WTC11 (cell line): ENCODE measurements around the gene MRPL14. TPM values are rescaled to one million over a fixed set of nuclear protein-coding genes. Genes with fewer than 3 reads are reported as not detected.

Experiments used
- ATAC-seq: fragments of 200-7000 bp; cut with Tn5 transposase; 2 replicates; pipeline ENCODE4 v1.10.0; 2021; ENCODE audit warnings: mild to moderate bottlenecking, moderate library complexity
- CTCF ChIA-PET: fragments of 300-600 bp; sonication (Branson Sonifier 250); formaldehyde crosslinking; loops from one replicate; lab custom pipeline; 2021; ENCODE audit warnings: antibody characterized with exemption; lab: Charles Lee
- POLR2A ChIA-PET: fragments of 350-600 bp; sonication (Branson Sonifier 250); formaldehyde crosslinking; loops from one replicate; lab custom pipeline; 2021; ENCODE audit warnings: antibody characterized with exemption; lab: Charles Lee
- DNase-seq: peaks from one replicate; pipeline ENCODE4 v3.0.0; 2021; ENCODE audit warnings: low spot score
- H3K27ac Mint-ChIP-seq: 2 replicates; pipeline ENCODE4 v1.8.0; 2021; ENCODE audit warnings: mixed read lengths
- H3K27me3 Mint-ChIP-seq: 2 replicates; pipeline ENCODE4 v1.8.0; 2021; ENCODE audit warnings: low read depth, mild to moderate bottlenecking, moderate library complexity, mixed read lengths
- H3K36me3 Mint-ChIP-seq: 2 replicates; pipeline ENCODE4 v1.8.0; 2021; ENCODE audit warnings: mixed read lengths
- H3K4me1 Mint-ChIP-seq: 2 replicates; pipeline ENCODE4 v1.8.0; 2022; ENCODE audit warnings: mixed read lengths
- H3K4me3 Mint-ChIP-seq: 2 replicates; pipeline ENCODE4 v1.8.0; 2021; ENCODE audit warnings: mild to moderate bottlenecking, moderate library complexity, mixed read lengths
- H3K9me3 Mint-ChIP-seq: 2 replicates; pipeline ENCODE4 v1.8.0; 2021; ENCODE audit warnings: mixed read lengths
- CREM ChIP-seq: sonication (generic); formaldehyde crosslinking; IDR thresholded peaks from 2 replicates; pipeline ENCODE4 v1.8.1; 2022; ENCODE audit warnings: mild to moderate bottlenecking, missing genetic modification reagents, moderate library complexity
- KAT7 ChIP-seq: sonication (generic); formaldehyde crosslinking; IDR thresholded peaks from 2 replicates; pipeline ENCODE4 v1.8.1; 2023; ENCODE audit warnings: missing genetic modification reagents, mild to moderate bottlenecking, borderline replicate concordance
- NR1H2 ChIP-seq: sonication (generic); formaldehyde crosslinking; IDR thresholded peaks from 2 replicates; pipeline ENCODE4 v1.9.0; 2021; ENCODE audit warnings: mild to moderate bottlenecking, moderate library complexity, missing genetic modification reagents
- NR2C2 ChIP-seq: sonication (generic); formaldehyde crosslinking; IDR thresholded peaks from 2 replicates; pipeline ENCODE4 v1.8.0; 2022; ENCODE audit warnings: mild to moderate bottlenecking, missing genetic modification reagents
- NR3C1 ChIP-seq: sonication (generic); formaldehyde crosslinking; conservative IDR thresholded peaks from 2 replicates; pipeline ENCODE4 v1.8.1; 2023; ENCODE audit warnings: low read depth, mild to moderate bottlenecking, missing genetic modification reagents
- OVOL2 ChIP-seq: fragments of 250-450 bp; sonication (Bioruptor Pico); IDR thresholded peaks from 2 replicates; pipeline ENCODE4 v1.9.0; 2021; ENCODE audit warnings: mild to moderate bottlenecking, borderline replicate concordance
- RELA ChIP-seq: sonication (generic); formaldehyde crosslinking; IDR thresholded peaks from 2 replicates; pipeline ENCODE4 v1.8.1; 2022; ENCODE audit warnings: missing genetic modification reagents, mild to moderate bottlenecking, borderline replicate concordance
- RORB ChIP-seq: fragments of 250-450 bp; sonication (Bioruptor Pico); IDR thresholded peaks from 2 replicates; pipeline ENCODE4 v1.9.0; 2021; ENCODE audit warnings: mild to moderate bottlenecking
- ZBTB21 ChIP-seq: sonication (generic); formaldehyde crosslinking; IDR thresholded peaks from 2 replicates; pipeline ENCODE4 v1.8.1; 2023; ENCODE audit warnings: mild to moderate bottlenecking, missing genetic modification reagents, borderline replicate concordance
- ZNF317 ChIP-seq: sonication (generic); formaldehyde crosslinking; IDR thresholded peaks from 2 replicates; pipeline ENCODE4 v1.8.1; 2023; ENCODE audit warnings: low read depth, mild to moderate bottlenecking, moderate library complexity, missing genetic modification reagents, borderline replicate concordance
- ZNF416 ChIP-seq: fragments of 250-450 bp; sonication (Bioruptor Pico); IDR thresholded peaks from 2 replicates; pipeline ENCODE4 v1.9.0; 2021; ENCODE audit warnings: mild to moderate bottlenecking, inconsistent platforms
- total RNA-seq: library from RNA; stranded (reverse); gene quantifications from 3 replicates; pipeline ENCODE4 v1.2.3, GENCODE V29; 2021
- TF ChIP-seq, protein P1 (sequence below): sonication (generic); formaldehyde crosslinking; IDR thresholded peaks from 2 replicates; pipeline ENCODE4 v1.8.1; 2023; ENCODE audit warnings: mild to moderate bottlenecking, missing genetic modification reagents, borderline replicate concordance
- TF ChIP-seq, protein P2 (sequence below): sonication (generic); formaldehyde crosslinking; IDR thresholded peaks from 2 replicates; pipeline ENCODE4 v1.8.0; 2022; ENCODE audit warnings: mild to moderate bottlenecking, missing genetic modification reagents
- TF ChIP-seq, protein P3 (sequence below): sonication (generic); formaldehyde crosslinking; IDR thresholded peaks from 2 replicates; pipeline ENCODE4 v1.8.0; 2023; ENCODE audit warnings: missing genetic modification reagents
- TF ChIP-seq, protein P4 (sequence below): fragments of 250-450 bp; sonication (Bioruptor Pico); IDR thresholded peaks from 2 replicates; pipeline ENCODE4 v1.9.0; 2021; ENCODE audit warnings: mild to moderate bottlenecking
- TF ChIP-seq, protein P5 (sequence below): sonication (generic); formaldehyde crosslinking; IDR thresholded peaks from 2 replicates; pipeline ENCODE4 v1.8.0; 2023; ENCODE audit warnings: mild to moderate bottlenecking, missing genetic modification reagents
- TF ChIP-seq, protein P6 (sequence below): fragments of 250-450 bp; sonication (Bioruptor Pico); IDR thresholded peaks from 2 replicates; pipeline ENCODE4 v2.1.2; 2022; ENCODE audit warnings: mild to moderate bottlenecking, moderate library complexity
- TF ChIP-seq, protein P7 (sequence below): sonication (generic); formaldehyde crosslinking; IDR thresholded peaks from 2 replicates; pipeline ENCODE4 v1.8.1; 2022; ENCODE audit warnings: low read depth, missing genetic modification reagents, borderline replicate concordance
- TF ChIP-seq, protein P8 (sequence below): sonication (generic); formaldehyde crosslinking; IDR thresholded peaks from 2 replicates; pipeline ENCODE4 v1.8.1; 2022; ENCODE audit warnings: mild to moderate bottlenecking, missing genetic modification reagents, moderate library complexity, borderline replicate concordance

Gene MRPL14
- total RNA-seq, 1 experiment from 2014 or later, result 74.2 TPM

DNA sequence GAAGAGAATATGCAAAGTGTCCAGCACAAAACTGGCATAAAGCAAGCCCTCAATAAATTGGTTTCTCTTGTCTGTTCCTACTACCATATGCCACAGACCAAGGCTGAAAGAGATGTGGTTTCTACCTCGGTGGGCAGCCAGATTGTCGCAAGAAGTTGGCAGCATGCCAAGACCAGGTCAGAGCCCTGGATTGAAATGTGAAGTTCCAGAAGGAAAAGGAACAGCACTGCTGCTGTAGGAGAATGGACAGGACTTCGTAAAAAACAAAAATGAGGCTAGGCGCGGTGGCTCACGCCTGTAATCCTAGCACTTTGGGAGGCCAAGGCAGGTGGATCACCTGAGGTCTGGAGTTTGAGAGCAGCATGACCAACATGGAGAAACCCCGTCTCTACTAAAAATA is 22.1 kb downstream of the MRPL14 start (continued):
- TF ChIP-seq, protein P1, sequence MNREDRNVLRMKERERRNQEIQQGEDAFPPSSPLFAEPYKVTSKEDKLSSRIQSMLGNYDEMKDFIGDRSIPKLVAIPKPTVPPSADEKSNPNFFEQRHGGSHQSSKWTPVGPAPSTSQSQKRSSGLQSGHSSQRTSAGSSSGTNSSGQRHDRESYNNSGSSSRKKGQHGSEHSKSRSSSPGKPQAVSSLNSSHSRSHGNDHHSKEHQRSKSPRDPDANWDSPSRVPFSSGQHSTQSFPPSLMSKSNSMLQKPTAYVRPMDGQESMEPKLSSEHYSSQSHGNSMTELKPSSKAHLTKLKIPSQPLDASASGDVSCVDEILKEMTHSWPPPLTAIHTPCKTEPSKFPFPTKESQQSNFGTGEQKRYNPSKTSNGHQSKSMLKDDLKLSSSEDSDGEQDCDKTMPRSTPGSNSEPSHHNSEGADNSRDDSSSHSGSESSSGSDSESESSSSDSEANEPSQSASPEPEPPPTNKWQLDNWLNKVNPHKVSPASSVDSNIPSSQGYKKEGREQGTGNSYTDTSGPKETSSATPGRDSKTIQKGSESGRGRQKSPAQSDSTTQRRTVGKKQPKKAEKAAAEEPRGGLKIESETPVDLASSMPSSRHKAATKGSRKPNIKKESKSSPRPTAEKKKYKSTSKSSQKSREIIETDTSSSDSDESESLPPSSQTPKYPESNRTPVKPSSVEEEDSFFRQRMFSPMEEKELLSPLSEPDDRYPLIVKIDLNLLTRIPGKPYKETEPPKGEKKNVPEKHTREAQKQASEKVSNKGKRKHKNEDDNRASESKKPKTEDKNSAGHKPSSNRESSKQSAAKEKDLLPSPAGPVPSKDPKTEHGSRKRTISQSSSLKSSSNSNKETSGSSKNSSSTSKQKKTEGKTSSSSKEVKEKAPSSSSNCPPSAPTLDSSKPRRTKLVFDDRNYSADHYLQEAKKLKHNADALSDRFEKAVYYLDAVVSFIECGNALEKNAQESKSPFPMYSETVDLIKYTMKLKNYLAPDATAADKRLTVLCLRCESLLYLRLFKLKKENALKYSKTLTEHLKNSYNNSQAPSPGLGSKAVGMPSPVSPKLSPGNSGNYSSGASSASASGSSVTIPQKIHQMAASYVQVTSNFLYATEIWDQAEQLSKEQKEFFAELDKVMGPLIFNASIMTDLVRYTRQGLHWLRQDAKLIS (CRISPR knock-in tag), result no peak
- TF ChIP-seq RELA, result no peak
- TF ChIP-seq, protein P2, sequence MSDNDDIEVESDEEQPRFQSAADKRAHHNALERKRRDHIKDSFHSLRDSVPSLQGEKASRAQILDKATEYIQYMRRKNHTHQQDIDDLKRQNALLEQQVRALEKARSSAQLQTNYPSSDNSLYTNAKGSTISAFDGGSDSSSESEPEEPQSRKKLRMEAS (CRISPR knock-in tag), result no peak
- TF ChIP-seq ZBTB21 (CRISPR knock-in tag), result no peak
- no peak for TF ChIP-seq NR2C2
- TF ChIP-seq NR1H2, result no peak

DNA sequence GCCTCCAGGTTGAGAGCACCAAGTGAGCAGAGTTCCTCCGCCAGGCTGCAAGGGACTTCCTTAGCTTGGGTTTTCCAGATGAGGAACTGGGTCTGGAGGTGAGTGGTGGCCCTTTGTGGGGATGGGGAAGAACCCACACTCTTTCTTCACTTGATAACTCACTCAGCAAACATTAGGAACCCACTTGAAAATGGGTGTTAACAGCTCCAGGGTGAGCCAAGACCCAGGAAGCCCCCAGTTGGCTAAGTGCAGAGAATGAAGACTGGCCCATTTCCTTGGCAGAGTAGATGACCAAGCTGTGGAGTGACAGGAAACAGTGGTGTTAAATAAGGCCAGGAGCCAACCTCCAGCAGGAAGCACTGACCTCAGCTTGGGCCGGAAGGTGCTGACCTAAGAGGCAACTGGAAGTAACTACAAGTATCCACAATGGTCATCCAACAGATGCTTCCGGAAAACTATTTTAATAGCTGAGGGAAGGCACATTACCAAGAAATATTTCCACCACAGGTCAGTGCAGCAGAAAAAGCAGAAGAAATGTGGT is 22.7 kb downstream of the MRPL14 start:
- DNase-seq (no peak), ATAC-seq (no peak)
- no peak overlapping the region for H3K4me3 Mint-ChIP-seq
- peaks cover 8% of the 10 kb centered on the region; the same call in 1 of the 2 replicates for H3K4me1 Mint-ChIP-seq
- H3K27ac Mint-ChIP-seq, result no peak overlapping the region
- POLR2A ChIA-PET, result no interaction called here
- no peaks in the 10 kb centered on the region for H3K9me3 Mint-ChIP-seq
- TF ChIP-seq, protein P3, sequence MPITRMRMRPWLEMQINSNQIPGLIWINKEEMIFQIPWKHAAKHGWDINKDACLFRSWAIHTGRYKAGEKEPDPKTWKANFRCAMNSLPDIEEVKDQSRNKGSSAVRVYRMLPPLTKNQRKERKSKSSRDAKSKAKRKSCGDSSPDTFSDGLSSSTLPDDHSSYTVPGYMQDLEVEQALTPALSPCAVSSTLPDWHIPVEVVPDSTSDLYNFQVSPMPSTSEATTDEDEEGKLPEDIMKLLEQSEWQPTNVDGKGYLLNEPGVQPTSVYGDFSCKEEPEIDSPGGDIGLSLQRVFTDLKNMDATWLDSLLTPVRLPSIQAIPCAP, result no peak
- TF ChIP-seq OVOL2 (CRISPR knock-in tag) (no peak), ZNF317 (CRISPR knock-in tag) (no peak), KAT7 (CRISPR knock-in tag) (no peak)
- TF ChIP-seq, protein P4, sequence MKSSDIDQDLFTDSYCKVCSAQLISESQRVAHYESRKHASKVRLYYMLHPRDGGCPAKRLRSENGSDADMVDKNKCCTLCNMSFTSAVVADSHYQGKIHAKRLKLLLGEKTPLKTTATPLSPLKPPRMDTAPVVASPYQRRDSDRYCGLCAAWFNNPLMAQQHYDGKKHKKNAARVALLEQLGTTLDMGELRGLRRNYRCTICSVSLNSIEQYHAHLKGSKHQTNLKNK (CRISPR knock-in tag), result no peak
- CTCF ChIA-PET, result no interaction called here
- peaks cover 46% of the 10 kb centered on the region for H3K36me3 Mint-ChIP-seq
- no peaks in the 10 kb centered on the region for H3K27me3 Mint-ChIP-seq

DNA sequence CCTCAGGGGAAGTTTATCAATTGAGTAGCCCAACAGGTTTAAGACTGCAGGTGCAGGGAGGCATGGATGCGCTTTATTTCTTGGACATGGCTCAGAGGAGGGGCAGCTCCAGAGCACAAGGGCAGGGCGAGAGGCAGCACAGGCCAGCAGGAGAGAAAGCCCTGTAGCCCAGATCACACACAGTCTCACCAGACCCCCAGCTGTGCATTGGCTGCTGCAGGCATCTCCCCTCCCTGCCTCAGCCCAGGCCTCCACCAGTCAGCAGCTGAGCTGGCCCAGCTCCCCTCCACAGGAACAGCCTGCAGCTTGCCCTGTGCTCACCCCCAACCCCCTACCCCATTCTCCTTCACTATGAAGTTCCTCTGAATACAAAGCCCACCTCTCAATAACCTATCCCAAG is 24.7 kb downstream of the MRPL14 start:
- ChIA-PET CTCF (interaction anchor here (0.6 to 1.7 kb wide), 7 partner anchors 9 to 154 kb away, joined by 3 to 5 read pairs (median 4); no protein-coding TSS in a partner anchor), POLR2A (interaction anchor here (0.8 kb wide), 1 partner anchor 19 kb away, joined by 3 read pairs; no protein-coding TSS in a partner anchor)
- H3K36me3 Mint-ChIP-seq, result peaks cover 31% of the 10 kb centered on the region
- DNase-seq (peak; percentile 45), ATAC-seq (peak; percentile 52)
- H3K9me3 Mint-ChIP-seq, result no peaks in the 10 kb centered on the region
- no peaks in the 10 kb centered on the region for H3K27me3 Mint-ChIP-seq
- H3K4me1 Mint-ChIP-seq, result peaks cover 8% of the 10 kb centered on the region; the same call in 1 of the 2 replicates
- H3K27ac Mint-ChIP-seq, result peak overlapping the region; percentile 63; the same call in 1 of the 2 replicates
- no peak overlapping the region for H3K4me3 Mint-ChIP-seq
- TF ChIP-seq CREM (CRISPR knock-in tag) (no peak), NR3C1 (CRISPR knock-in tag) (no peak), ZNF416 (CRISPR knock-in tag) (no peak), RORB (CRISPR knock-in tag) (no peak)
- TF ChIP-seq, protein P5, sequence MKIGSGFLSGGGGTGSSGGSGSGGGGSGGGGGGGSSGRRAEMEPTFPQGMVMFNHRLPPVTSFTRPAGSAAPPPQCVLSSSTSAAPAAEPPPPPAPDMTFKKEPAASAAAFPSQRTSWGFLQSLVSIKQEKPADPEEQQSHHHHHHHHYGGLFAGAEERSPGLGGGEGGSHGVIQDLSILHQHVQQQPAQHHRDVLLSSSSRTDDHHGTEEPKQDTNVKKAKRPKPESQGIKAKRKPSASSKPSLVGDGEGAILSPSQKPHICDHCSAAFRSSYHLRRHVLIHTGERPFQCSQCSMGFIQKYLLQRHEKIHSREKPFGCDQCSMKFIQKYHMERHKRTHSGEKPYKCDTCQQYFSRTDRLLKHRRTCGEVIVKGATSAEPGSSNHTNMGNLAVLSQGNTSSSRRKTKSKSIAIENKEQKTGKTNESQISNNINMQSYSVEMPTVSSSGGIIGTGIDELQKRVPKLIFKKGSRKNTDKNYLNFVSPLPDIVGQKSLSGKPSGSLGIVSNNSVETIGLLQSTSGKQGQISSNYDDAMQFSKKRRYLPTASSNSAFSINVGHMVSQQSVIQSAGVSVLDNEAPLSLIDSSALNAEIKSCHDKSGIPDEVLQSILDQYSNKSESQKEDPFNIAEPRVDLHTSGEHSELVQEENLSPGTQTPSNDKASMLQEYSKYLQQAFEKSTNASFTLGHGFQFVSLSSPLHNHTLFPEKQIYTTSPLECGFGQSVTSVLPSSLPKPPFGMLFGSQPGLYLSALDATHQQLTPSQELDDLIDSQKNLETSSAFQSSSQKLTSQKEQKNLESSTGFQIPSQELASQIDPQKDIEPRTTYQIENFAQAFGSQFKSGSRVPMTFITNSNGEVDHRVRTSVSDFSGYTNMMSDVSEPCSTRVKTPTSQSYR (CRISPR knock-in tag), result no peak
- TF ChIP-seq, protein P6, sequence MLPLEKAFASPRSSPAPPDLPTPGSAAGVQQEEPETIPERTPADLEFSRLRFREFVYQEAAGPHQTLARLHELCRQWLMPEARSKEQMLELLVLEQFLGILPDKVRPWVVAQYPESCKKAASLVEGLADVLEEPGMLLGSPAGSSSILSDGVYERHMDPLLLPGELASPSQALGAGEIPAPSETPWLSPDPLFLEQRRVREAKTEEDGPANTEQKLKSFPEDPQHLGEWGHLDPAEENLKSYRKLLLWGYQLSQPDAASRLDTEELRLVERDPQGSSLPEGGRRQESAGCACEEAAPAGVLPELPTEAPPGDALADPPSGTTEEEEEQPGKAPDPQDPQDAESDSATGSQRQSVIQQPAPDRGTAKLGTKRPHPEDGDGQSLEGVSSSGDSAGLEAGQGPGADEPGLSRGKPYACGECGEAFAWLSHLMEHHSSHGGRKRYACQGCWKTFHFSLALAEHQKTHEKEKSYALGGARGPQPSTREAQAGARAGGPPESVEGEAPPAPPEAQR (CRISPR knock-in tag), result no peak
- TF ChIP-seq, protein P7, sequence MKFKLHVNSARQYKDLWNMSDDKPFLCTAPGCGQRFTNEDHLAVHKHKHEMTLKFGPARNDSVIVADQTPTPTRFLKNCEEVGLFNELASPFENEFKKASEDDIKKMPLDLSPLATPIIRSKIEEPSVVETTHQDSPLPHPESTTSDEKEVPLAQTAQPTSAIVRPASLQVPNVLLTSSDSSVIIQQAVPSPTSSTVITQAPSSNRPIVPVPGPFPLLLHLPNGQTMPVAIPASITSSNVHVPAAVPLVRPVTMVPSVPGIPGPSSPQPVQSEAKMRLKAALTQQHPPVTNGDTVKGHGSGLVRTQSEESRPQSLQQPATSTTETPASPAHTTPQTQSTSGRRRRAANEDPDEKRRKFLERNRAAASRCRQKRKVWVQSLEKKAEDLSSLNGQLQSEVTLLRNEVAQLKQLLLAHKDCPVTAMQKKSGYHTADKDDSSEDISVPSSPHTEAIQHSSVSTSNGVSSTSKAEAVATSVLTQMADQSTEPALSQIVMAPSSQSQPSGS (CRISPR knock-in tag), result no peak
- TF ChIP-seq, protein P8, sequence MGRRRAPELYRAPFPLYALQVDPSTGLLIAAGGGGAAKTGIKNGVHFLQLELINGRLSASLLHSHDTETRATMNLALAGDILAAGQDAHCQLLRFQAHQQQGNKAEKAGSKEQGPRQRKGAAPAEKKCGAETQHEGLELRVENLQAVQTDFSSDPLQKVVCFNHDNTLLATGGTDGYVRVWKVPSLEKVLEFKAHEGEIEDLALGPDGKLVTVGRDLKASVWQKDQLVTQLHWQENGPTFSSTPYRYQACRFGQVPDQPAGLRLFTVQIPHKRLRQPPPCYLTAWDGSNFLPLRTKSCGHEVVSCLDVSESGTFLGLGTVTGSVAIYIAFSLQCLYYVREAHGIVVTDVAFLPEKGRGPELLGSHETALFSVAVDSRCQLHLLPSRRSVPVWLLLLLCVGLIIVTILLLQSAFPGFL, result no peak
